Raji (cell line): ENCODE results near the gene DNAI1.

ENCODE experiments used
- POLR2A ChIP-seq: IDR thresholded peaks from 2 replicates; pipeline ENCODE4 v1.6.1; 2011; ENCODE audit warnings: low read depth, low read length, control low read depth; ENCODE audit not compliant: insufficient read depth

Gene DNAI1

DNA sequence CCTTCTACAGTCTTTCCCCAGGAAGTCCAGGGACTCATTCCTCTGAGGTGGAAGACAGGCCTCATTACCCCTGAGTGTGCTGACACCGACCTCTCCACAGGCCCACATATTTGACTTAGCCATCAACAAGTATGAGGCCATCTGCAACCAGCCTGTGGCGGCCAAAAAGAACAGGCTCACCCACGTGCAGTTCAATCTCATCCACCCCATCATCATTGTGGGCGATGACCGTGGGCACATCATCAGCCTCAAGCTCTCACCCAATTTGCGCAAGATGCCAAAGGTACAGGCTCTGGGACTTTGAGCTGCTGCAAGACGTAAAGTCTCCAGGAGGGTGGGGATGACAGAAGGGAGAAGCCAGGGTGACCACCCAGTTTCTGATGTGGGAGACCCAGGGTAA, 58.6 kb downstream of the DNAI1 start:
- TF ChIP-seq POLR2A = no peak

DNA sequence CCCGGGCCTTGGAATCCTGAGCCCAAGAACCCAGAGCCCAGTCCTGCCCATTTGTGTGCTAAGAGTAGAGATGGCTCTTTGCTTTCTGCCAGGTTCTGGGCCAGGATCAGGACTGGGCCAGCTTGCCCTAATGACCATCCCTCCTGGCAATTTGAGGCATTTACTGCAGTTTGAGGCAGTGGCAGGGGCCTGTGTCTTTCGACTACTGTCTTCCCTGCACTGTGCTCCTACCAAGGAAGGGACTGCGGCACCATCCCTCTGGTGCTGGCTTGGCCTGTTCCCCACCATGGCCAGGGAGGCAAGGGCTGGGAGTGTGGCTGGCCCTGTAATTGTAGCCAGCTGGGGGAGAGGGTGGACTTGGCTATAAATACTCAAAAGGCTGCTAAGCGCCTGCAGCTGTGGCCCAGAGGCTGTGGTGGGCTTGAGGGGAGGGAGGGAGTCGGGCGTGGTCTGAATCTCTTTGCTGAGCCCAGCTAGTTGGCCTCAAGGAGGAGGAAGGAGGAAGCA, 59.6 kb downstream of the DNAI1 start:
- no peak for TF ChIP-seq POLR2A

DNA sequence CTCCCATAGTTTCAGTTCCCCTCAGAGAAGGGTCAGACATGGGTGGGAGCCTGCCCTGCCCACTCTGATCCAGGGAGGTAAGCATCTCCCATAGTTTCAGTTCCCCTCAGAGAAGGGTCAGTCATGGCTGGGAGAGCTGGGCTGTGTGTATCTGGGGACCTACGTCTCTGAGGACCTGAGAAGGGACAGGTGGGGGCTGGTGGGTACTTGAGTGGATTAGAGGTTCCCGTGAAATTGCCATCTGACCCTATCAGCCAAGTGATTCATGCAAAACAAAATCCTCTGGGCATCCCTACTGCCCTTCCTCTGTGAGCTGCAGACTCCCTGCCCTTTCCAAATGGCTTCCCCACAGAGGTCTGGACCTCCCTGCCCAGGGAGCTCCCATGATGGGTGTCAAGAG, 60.3 kb downstream of the DNAI1 start:
- TF ChIP-seq POLR2A = no peak

DNA sequence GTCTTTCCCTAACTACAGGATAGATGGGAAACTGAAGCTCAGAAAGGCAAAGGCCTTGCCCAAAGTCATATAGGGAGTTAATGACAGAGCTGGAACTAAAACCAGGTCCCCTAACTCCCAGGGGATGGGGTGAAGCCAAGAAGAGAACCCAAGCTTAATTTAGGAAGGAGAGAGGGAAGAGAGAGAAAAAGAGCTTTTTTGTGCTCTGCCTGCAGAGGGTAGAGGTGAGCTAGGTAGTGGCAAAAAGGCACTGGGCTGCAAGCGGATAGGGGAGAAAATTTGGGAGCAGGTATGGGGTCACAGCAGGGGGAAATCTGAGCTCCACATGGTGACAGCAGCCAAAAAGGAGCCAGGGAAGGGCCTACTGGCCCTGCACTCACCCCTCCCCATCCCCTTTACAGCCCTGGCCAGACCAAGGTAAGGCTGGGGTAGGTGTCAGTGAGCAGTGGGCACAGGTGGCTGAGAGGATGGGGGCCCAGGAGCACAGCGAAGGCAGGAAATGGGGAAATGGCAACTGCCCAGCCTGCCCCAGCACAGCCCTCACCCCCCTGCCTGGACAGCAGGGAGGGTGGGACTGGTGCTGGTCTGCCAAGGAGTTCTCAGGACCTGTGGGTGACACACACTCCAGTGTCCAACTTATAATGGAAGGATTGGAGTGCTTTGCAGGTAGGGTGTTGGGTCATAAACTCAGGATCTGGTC, 60.9 kb downstream of the DNAI1 start:
- TF ChIP-seq POLR2A = no peak

DNA sequence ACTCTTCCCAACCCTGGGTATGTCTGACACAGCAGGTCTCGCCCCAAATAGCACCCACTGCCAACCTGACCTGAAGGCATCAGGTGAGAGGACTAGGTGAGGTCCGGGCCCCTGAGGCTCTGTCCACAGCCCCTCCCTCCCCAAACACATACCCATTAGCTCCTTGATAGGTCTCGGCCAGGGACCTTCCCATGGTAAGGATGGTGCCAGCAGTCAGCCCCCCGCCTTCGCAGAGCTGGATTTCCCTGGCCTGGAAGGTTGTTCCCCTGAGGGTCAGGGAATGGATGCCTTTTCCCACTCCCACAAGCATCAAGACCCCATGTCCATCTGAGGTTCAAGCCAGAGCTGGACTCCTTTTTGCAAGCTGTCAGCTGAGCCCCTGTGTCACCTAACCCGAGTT, 61.5 kb downstream of the DNAI1 start:
- no peak for TF ChIP-seq POLR2A

DNA sequence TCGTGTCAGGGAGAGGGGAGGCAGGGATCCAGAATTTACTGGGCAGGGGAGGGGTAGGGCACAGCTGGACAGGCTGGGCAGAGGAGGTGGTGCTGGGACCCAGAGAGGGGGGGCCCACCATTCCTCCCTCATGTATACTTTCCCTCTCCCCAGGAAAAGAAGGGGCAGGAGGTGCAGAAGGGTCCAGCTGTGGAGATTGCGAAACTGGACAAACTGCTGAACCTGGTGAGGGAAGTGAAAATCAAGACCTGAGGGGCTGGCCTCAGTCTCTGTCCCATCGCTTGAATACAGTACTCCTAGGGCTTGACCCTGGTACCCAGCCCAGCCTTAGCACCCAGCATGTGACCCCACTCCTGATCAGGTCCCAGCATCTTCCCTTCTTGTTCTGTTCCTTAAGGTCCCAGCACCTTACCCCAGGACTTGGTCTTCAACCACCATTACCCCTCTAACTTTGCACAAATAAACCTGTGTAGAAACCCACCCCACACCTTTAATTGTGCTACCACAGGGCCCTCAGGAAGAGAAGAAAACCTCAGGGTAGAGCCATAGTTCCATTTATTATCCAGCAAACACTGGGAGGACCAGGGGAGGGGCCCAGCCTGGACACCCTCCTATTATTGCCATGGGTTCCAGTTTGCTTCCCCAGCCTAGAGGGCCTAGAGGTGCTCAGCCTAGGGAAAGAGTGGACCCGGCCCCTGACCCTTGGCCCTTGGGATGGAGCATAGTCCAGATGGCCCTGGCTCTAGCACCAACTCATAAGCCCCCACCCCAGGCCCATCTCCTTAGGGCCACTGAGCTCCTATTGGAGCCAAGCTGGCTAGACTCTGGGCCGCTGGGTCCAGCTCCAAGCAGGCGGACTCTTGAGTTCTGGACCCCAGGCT, 62.1 kb downstream of the DNAI1 start:
- no peak for TF ChIP-seq POLR2A

DNA sequence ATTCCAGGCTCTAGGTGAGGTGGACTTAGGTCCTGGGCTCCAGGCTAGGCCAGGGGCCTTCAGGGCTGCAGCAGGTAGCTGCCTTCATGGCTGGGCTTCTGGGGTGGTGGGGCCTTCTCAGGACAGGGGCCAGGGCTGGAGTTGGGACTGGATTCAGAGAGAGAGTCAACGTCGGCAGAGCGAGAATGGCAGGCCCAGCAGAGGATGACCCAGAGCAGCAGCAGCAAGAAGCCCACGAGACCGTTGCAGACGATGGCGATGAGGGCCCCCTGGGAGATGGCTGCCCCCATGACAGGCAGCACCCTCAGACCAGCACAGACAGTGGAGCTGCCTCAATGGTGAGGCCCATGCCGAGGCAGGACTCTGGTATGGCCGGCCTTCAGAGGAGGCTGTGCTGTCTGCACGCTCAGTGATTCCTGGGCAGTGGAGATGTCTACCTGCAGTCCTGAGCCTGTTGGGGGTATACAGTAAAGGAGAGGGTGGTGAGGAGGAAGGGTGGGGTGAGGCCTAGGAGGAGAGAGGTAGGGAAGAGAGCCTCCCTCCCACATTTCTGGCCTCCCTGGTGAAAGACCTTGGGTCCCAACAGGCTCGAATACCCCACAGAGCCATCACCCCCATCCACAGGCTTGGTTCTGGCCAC, 62.9 kb downstream of the DNAI1 start:
- no peak for TF ChIP-seq POLR2A

DNA sequence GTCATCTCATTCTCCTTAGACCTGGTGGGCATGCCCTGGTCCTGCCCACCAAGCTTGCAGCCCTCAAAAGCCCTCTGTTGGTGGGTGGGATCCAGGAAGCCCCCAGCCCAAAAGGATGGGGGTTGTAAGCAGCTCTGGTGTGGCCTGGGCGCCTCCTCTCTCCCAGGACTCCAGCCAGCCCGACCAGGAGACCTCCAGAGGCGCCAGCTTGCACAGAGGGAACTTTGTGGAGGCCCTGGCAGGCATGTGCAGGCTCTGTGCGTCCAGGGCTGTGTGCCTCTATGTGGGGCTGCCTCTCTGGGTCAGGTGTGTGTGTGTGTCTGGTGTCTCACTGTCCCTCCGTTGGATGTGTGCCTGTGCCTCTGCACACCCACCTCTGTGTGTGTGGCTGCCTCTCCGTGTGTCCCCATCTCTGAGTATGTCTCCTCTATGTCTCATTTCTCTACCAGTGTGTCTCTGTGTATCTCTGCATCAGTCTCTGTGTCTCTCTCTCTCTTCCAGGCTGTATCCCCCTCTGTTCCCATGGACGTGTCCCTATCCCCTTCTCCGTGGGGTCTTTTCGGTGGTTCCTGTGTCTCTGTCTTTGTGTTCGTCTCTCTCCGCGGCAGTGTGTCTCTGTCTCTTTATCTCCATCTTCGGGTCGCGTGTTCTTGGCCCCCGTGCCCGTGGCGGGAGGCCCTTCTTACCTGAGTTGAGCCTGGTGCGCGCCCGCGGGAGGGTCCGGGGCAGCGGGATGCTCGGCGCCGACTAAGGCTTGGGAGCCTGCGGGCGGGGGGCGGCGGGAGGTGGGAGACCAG, 63.7 kb downstream of the DNAI1 start:
- no peak for TF ChIP-seq POLR2A

DNA sequence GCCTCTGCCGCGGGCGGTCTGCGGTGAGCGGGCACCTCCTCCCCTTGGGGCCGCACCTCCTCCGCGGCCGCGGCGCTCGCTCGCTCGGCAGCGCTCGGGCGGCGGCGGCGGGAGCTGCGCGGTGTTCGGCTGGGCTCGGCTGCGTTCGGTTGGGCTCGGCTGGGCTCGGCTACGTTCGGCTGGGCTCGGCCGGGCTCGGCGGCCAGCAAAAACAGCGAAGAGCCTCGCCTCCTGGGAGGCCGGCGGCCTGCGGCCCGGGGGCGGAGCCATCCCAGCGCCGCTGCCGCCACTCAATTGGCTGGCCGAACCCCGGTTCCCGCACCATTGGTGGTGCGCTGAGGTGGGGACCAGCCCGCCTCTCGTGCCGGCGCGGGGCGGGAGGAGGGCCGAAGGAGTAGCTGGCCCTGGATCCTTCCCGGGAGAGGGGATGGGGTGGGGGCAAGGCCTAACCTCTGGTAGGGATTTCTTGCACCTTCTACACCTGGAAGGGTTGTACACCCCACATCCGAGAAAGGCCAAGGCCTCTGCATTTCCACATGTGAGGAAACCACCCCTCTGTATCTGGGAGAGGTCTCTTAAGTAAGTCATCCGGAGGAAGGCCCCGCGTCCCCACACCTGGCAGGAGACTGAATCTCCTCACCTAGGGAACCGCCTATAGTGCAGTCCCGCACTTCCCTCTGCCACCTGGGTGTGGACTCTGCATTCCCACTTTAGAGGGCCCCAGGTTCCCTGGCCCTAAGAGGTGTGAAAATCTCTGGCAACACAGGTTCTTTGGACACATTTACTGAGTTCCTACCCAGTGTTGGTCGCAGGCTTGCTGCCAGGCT, 64.6 kb downstream of the DNAI1 start, which contains the start of gene ENHO:
ENHO (minus strand) TSS at position 20 of the 827 bp plus-strand sequence. CDS start 1,295 bp downstream, outside the sequence.
- no peak for TF ChIP-seq POLR2A

DNA sequence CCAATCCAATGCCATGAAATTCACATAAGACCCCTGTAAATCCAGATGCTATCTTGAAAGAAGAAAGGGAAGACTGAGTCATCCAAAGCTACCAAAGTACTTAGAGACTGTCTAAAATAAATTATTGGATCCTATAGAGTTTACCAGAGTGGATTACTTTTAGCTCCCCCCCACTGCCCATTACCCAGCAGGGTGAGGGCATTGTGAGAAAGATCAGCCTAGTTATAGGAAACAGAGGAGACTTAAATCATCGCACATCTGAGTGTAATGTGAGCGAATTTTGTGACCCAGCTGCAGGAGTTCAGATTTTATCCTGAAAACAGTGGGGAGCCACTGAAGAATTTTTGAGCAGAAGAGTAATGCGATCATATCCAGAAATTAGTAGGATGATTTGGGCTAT, 65.7 kb downstream of the DNAI1 start:
- no peak for TF ChIP-seq POLR2A

DNA sequence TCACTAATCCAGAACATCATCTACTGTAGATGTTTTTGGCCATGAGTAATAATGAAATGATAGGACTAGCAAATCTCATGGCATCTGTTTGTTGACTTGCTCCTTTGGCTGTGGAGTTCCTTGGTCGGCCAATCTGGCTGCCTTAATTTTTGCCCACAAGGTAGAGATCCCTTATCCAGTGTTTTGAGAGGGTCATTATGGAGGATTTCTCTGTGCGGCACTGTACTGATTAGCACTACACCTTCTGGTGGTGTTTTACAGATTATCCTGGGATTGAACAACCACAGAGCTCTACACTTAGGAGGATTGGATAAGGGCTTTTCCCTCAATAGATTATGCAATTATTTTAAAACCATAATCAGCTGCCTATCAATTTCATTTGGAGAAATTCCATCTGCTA, 67.4 kb downstream of the DNAI1 start:
- TF ChIP-seq POLR2A = no peak

DNA sequence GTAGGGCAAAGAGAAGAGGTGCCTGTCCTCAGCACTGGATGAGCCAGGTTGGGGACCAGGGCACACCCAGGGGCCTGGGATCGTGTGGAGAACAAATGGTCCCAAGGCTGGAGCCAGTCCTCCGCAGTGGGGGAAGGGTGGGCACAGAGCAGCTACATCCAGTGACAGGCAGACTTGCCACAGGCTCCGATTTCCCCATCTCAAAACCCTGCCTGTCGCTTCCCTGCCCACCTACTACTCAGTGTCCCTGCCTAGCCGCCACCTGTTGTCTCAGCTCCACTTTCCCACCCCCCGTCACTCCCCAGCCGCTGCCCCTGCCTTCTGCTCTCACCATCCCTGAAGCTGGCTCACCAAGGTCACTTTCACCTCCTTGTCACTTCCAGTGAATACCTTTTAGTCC, 78.1 kb downstream of the DNAI1 start:
- TF ChIP-seq POLR2A = no peak

DNA sequence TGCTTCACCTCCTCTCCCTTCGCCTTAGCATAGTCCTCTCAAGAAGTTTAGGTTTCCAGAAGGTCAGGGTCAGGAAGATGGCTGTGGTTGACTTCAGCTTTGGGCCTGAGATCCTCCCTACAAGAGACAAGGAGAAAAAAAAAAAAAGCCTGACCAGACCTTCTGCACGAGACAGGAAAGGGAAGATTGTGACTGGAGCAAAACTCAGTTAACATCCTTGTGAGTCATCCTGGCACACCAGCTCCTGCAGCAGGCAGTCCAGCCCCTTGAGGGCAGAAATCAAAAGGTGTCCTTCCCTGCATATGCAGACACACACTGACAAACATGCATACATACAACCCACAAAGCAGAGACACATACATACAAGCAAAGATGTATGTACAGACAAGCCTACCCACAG, 82.2 kb downstream of the DNAI1 start:
- no peak for TF ChIP-seq POLR2A

DNA sequence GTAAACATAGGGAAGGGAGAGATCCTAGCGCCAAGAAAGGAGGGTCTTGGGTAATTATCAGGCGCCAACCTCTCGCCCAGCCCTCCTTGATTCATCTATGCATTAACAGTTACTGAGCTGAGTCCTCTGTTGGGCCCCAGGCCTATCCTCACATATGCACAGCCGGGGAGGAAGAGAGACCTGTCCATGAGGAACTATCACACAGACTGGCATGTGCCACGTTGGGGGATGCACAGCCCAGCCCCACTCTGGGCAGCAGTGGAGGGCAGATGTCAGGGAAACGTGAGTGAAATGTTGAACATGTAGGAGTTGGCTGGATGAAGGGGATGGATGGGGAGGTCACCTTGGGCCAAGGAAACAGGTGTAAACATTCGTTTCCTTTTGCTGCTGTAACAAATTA, 82.9 kb downstream of the DNAI1 start:
- no peak for TF ChIP-seq POLR2A
